Stimulated activated CD4-positive, alpha-beta T cell treated with anti-CD3 and anti-CD28 coated beads, Interleukin-4, amount 100 ng/mL, for 1 hour (primary cell): ENCODE data around the gene CLASP2.

ENCODE experiments used
- DNase-seq: peaks from one replicate; pipeline ENCODE4 v3.0.0-alpha.2; 2020

Gene CLASP2

DNA sequence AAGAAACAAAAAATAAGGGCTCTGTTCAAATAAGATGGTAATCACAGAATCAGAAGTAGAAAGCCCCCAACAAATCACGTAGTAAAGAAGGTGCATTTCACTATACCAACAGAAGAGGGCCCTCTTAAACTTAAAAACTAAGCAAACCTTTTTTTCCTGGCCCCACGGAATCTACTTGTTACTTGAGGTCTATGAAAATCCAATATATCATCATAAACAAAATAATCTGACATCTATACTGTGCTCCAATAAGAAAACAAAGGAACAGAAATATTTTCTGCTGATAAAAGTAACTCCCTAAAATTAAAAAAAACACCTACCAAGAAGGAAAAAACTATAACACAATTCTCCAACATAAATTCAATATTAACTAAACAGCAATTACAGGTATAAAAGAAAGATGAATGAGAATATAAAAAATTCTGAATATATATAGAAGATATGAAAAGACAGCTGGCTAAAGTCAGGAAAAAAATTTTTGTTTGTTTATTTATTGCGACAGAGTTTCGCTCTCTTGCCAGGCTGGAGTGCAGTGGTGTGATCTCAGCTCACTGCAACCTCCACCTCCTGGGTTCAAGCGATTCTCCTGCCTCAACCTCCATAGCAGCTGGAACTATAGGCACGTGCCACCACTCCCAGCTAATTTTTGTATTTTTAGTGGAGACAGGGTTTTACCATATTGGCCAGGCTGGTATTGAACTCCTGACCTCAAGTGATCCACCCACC is 81.8 kb downstream of the CLASP2 start:
- DNase-seq, result no peak

DNA sequence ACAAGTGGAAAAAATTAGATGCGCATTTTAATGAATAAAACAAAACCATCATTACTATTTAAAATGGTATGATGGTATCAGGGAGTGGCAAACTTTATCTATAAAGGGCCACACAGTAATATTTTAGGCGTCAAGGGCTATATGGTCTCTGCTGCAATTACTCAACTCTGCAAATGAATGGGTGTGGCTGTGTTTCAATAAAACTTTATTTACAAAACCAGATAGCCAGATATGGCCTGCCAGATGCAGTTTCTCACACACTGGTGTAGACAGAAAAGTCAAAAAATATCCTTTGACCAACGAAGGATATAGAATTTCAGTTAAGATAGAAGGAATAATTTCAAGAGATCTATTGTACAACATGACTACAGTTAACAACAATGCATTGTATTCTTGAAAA is 83.8 kb downstream of the CLASP2 start:
- DNase-seq, result no peak

DNA sequence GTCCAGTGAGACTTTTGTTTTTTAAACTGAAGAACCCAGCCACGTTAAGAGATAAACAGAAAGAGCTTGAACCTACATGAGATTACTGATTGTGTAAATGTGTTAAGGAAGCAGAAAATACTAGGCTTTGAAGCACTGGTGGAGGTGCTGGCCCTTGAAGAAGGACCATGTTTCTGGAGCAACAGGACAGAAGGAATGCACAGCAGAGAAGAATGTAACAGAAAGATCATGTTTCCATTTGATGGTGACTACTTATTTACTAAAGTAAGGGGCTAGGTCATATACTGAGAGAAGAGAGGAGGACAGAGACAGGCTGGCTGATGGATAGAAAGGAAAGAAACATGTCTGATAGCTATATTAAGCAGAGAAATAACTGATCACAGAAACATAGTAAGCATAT is 88.8 kb downstream of the CLASP2 start:
- no peak for DNase-seq

DNA sequence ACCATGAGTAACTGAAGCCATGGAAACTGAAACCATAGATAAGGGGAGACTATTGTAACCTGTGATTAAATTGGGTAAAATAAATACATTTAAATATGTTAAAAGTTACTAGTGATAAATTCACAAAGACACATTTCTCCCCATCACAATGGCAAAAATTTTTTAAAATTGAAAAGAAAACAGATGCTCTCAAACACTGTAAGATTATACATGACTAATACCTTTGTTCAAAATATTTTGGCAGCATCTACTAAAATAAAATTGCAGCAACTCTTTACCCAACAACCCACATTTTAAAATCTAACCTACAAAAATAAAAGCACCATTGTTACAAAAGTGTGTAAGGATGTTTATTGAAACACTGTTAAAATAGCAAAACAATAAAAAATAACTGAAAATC is 93.3 kb downstream of the CLASP2 start:
- no peak for DNase-seq

DNA sequence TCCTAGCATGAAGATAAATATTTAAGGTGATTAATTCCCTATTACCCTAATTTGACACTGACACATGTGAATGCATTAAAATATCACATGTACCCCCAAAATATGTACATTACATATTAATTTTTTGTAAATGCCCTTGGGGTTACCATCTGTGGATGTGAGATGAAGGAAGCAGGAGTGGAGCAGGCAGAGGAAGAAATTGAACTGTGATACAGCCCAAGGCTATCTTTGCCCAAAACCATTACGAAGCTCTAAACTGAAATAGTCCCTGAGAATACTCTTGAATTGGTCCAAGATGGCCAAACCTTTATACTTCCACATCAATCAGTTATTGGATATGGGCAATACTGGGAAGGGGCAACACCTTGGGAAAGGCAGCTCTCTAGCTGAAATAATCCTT is 105.0 kb downstream of the CLASP2 start:
- no peak for DNase-seq

DNA sequence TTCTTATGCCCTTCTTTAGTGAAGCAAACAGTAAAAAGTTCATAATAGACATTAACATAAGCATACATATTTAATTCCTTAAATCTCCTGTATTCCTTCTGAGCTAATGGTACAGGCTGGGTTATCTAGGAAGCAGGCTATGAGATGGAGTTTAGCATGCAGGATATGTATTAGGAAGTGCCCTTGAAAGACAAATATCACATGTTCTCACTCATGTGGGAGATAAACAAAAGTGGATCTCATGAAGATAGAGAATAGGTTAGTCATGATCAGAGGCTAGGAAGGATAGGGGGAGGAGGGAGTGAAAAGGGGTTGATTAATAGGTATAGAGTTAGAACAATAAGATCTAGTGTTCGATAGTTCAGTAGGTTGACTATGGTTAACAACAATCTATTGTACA is 105.4 kb downstream of the CLASP2 start:
- no peak for DNase-seq

DNA sequence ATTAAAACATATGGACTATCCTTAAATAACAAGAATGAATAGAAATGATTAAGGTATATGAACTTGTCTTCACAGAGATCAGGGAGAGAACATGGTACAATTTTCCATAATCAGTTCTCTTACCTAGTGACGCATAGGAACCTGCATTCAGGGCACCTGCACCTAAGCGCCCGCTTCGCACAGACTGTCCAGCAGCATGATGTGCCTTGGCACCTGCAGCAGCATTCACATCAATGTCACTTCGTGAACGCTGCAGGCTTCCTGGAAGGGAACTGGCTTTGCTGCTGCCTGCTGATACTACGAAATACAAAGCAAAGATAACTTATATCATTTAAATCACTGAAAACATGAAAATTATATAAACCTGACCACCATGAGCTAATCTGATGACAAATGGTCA is 115.2 kb downstream of the CLASP2 start:
- DNase-seq, result no peak

DNA sequence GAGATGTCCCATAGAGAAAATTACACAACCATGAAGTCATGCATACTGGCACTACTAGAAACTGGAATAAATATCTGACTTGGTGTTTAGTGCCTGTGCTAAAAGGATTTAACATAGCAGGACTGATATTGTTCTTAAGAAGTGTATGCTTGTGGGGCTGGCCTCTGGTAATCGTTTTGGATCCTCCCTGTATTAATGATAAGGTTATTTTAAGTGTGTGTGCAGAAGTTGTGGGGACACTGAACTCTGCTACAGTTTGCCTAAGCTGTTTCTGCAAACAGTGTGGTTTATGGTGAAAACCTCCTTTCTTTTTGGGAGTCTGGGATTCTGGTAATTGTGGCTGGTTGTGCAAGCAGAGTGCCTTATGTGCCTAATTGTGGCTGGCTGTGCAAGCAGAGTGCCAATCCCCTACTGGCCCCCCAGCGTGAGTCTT is 120.8 kb downstream of the CLASP2 start:
- DNase-seq, result no peak

DNA sequence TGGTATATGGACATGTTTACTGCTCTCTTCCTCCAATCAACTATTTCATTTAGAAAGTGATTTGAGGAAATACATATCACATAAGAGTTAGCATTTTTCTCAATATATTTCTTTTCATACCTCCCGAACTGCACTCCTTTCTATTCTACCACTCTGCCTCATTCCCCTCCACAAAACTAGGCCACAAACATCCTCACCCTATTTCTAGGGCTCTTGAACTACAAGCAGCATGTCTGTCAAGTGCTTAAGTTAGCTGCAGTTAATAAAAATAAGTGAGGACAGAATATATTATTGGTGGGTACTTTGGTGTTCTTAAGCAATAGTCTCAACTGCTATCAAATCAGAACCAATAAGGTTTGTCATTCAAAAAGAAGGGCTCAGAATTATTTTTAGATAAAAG is 125.1 kb downstream of the CLASP2 start:
- no peak for DNase-seq

DNA sequence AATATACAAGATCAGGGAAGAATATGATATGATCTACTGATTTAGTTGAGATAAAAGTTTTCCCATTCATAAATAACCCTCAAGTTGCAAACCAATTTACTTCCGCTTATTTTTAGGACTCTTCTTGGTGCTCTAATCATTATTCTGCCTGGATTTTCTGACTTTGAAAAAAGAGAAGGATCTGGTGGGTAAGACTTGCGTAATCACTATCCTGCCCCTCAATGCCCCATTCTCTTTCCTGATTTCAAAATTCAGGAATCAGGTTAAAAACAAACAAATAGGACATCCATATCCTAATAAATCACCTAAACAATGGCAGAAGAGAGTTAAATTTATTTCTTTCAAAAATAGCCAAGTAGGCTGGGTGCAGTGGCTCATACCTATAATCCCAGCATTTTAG is 127.5 kb downstream of the CLASP2 start:
- DNase-seq, result no peak

DNA sequence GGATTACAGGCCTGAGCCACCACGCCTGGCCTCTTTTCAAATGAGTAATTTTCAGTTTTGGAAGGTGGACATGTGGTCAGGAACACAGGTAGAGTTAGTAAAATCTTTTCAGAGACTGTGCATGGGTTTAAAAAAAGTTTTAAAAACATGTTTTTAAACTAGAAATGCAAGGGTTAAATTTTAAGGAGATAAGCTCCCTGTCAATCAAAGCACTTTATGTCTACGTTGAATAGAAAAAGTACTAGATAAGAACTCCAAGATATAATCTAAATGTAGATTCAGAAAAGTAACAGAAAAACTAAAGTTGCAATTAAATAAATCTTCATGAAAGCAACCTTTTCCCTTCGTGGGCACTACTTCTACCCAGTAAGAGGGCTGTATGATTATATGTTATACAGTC is 131.7 kb downstream of the CLASP2 start:
- DNase-seq, result no peak

DNA sequence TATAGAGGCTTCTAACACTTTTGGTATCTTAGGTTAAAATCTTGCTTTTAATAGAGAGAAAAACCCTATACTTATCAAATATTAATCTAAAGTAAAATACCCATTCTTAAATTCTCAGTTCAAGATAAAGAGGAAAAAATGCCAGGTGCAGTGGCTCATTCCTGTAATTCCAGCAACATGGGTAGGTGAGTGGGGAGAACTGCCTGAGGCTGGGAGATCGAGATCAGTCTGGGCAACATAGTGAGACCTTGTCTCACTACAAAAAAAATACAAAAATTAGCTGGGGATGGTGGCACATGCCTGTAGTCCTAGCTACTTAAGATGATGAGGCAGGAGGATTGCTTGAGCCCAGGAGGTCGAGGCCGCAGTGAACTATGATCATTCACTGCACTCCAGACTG is 135.8 kb downstream of the CLASP2 start:
- no peak for DNase-seq

DNA sequence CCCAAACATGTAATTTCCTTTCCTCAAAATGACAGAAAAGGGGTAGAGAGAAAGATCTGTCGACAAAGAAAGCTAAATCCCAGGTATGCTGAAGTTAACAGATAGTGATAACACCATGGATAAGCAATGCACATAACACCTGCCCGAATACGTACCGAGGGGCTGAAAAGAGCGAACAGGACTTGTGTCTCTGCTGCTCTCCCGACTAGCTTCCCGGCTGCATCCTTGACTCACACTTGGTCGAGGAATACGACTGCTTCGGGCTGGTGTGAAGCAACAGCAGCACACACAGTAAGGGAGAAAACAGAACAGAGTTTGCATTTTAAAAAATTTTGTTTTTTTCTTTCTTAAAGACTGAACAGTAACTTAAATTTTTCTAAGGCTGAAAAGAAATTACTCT is 136.4 kb downstream of the CLASP2 start:
- DNase-seq, result no peak

DNA sequence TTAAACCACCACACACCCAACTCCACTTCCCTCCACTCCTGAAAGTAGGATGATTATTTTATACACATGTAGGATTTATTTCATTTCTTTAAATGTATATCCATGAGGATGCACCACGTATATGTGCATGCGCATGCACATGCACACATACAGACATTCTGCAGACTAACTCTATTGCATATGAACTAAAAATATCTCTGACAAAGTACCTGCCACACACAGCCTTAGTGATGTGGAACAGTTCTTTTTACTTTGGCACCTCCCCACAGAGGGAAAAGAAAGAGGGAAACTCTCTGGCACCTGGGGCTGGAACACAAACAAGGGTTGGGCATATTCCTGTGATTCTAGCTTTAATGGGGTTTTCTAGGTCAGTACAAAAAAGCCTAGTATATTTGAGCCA is 138.2 kb downstream of the CLASP2 start:
- DNase-seq, result no peak

DNA sequence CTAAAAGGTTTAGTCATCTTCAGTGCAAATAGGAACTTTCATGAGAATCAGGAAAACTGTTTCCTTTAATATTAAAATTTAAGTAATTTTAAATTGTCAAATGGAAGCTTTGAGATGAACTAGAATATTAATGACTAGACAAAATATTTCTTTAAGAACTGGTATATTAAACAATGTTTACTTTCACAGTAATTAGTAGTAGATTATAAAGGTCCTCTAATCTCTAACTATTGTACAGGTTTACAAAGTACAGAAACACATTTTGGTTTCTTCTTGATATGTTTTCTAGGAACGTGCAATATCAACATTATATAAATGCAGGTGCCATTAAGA is 138.9 kb downstream of the CLASP2 start:
- DNase-seq, result no peak

DNA sequence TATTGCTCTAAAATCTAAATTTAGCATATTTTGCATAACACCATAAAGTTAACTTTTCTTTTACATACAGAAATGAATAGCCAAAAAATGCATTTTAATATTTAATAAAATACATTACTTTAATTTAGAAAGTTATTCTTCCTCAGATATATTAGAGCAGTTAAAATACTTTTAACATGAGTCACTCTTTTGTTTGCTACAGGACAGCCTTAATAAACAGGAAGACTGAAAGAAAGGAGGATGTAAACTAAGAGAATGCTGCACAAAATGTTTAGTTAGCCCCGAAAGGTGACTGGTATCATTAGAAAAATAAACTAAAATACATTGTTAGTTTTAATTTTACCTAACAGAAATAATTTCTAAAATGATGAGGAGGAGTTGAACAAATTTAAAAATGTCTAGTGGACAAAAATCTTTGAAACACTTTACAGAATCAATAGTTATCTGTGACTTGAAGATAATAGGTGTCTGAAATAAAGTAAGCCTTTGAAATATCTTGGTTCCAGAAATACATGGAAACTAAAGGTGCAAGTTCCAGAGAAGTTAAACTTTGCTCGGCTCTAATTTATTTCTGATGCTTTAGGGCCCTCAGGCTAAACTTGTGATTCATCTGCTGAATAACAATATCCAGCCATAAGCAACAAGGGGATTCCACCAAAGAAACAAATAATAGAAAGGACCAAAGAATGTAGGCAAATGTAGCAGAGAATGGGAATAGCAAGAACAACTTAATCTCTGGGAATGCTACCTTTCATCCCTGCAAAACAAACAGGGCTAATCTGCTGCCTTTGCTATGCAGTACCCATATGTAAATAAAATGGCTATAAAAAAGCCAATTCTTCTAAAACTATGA is 139.5 kb downstream of the CLASP2 start:
- DNase-seq, result no peak

DNA sequence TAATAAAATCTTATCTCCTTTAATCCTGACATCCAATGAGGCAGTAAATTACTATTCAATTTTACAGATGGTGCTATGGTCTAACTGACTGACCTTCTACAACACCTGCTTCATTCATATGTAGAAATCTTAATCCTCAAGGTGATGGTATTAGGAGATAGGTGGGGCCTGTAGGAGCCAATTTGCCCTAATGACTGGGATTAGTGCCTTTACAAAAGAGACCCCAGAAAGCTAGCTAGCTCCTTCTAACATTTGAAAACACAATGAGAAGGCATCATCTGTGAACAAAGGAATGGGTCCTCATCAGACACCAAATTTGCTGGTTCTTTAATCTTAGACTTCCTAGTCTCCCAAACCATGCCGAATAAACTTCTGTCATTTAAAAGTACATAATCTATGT is 140.5 kb downstream of the CLASP2 start:
- no peak for DNase-seq

DNA sequence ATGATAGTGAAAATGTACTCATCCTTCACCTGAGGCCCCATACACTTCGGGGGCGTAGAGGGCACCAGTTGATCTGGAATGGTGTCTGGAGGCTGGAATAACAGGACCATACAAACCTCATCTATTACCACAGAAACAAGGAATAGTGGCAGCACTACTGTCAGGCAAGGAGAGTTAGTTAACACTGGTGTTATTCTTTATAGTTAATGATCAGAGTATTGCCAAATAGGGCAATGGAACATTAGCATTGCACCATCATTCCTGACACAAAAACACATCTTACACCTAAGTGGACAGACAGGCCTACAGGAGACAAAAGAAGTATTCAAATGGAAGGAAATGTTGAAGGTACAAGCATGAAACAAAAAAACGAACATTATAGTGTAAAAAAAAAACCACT is 140.9 kb downstream of the CLASP2 start:
- DNase-seq, result no peak

DNA sequence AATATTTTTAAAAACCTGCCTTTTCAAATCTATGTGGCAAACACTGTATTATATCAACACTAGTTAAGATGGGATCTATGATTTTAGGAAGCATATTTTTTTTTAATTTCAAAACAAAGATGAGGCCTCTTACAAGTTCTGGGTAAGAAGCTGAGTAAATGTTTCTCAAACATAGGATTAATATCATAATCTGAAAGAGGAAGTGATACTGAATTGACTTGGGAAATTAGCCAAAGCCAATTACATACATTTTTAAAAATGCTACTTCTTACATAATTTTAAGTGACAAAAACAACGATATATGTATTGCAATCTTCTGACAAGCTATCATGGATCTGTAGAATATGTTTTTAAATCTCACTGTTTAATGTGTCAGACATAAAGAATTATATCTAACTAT is 142.7 kb downstream of the CLASP2 start:
- no peak for DNase-seq

DNA sequence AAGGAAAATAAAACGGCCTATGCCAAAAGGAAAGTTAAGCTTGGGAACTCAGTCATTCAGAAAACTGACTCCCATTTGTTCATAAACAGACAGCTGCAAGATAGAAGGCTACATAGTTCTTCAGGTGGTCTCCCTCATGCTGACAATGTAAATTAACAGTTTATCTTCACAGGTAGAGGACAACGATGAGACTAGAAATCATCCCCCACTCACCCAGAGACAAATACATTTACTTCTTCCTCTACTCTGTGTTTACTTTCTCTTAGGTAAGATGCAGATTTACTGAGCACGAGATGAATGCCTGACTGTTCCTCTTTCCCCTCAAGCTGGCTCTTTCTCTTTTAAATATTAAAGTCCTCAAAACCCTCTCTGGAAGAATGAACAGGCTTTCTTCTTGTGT is 160.2 kb downstream of the CLASP2 start:
- no peak for DNase-seq

DNA sequence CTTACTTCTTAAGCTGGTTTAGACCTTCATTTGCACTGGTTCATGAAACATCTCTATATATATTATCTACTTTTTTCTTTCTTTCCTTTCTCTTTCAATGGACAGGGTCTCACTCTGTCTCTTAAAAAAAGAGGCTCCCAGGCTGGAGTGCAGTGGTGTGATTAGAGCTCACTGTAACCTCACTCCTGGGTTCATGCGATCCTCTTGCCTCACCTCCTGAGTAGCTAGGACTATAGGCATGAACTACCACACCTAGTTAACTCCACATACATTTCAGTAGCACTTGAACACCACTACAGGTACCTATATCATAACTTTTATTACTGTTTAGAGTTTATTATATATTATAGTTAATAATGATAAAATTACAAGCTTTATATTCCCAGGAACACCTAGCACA is 160.8 kb downstream of the CLASP2 start:
- DNase-seq, result no peak

DNA sequence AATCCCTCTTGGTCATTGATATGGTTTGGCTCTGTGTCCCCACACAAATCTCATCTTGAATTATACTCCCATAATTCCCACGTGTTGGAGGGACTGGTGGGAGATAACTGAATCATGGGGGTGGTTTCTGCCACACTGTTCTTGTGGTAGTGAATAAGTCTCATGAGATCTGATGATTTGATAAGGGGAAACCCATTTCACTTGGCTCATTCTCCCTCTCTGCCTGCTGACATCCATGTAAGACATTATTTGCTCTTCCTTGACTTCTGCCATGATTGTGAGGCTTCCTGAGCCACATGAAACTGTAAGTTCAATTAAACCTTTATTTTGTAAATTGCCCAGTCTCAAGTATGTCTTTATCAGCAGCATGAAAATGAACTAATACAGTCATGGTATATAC is 171.0 kb downstream of the CLASP2 start:
- DNase-seq, result no peak

DNA sequence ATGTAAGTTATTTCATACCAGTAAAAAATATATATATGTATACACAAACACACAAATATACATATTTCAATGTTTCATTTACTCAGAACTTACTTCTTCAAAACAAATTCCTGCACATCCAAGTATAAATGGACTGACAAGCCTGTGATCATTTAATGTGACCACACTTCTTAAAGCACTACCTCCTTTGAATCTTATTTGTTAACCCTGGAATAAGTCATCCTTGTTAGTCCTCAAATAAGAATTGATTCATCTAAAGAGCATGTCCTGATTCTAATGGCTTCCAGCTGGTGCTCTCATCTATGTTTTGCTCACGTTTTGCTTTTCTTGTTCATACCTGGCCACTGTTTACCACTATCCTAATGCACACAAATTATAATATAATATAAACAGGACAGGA is 173.9 kb downstream of the CLASP2 start:
- DNase-seq, result no peak

DNA sequence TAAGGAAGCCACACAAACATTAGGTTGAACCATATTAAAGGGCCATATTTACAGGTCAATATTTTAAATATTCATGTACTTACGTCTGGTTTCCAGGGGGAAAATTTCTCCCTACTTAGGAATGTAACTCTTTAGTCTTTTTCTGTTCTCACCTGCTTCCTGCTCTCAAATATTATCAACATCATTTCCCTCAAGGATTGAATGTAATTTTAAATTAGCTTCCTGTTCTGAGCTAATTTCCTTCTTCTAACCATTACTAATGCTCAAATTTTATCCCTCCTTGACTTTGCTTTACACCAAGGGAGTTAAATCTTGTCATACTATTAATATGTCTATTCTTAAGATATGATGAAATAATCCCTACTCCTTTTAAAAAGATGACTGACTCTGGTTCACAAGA is 174.5 kb downstream of the CLASP2 start:
- no peak for DNase-seq

DNA sequence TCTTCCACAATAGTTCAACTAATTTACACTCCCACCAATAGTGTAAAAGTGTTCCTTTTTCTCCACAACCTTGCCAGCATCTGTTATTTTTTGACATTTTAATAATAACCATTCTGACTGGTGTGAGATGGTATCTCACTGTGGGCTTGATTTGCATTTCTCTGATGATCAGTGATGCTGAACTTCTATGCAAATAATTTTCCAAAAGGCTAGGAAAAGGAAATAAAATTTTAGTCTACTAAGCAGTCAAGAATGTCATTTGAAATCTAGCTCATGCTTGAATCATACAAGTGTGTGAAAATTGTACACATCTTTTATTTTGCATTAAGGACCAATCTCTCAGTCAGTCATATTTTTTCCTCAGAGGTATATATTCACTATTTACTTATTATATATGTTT is 176.1 kb downstream of the CLASP2 start:
- DNase-seq, result no peak
